Mesenteric fat pad (tissue), 1 donor: ENCODE measurements around the gene CPB2. TPM values are rescaled to one million over a fixed set of nuclear protein-coding genes. Genes with fewer than 3 reads are reported as not detected.

Experiments
- DNase-seq: peaks from one replicate; pipeline ENCODE4 v3.0.0-alpha.2; 2020; ENCODE audit warnings: low spot score
- total RNA-seq: library from RNA; stranded (reverse); fragmentation: NEBNext Ultra II Directional; extraction: Animal tissue kit (Norgen Biotek cat#: 25700); gene quantifications from one replicate; pipeline ENCODE4 v1.2.1, GENCODE V29; 2021
- donor health status: DM: yes; HTN: yes; CAD: no.

Gene CPB2
- total RNA-seq, 1 donor from 2014 or later: not detected

GRCh38 chr13:46052319-46053161 lies 52.3 kb downstream of the CPB2 start, which contains the start of gene ZC3H13:
TSS of gene ZC3H13 (minus strand) at chr13:46052746. CDS start at chr13:46045507, 7,239 bp downstream.
- peak; percentile 94 for DNase-seq

- no peak for DNase-seq
These were observed 52.9 kb downstream of the CPB2 start for GRCh38 chr13:46051968-46052318.

GRCh38 chr13:46050771-46051170 lies 54.1 kb downstream of the CPB2 start:
- no peak for DNase-seq

GRCh38 chr13:46045424-46045823 lies 59.4 kb downstream of the CPB2 start:
- DNase-seq: no peak

- no peak for DNase-seq
These were observed 61.2 kb downstream of the CPB2 start for GRCh38 chr13:46043647-46044046.

GRCh38 chr13:46041419-46041839 lies 63.4 kb downstream of the CPB2 start:
- DNase-seq: no peak

- DNase-seq: no peak
These were observed 64.1 kb downstream of the CPB2 start for GRCh38 chr13:46040763-46041162.

- DNase-seq: no peak
These were observed 65.2 kb downstream of the CPB2 start for GRCh38 chr13:46039411-46040182.

- DNase-seq: no peak
These were observed 66.5 kb downstream of the CPB2 start for GRCh38 chr13:46038296-46038695.

- no peak for DNase-seq
These were observed 69.8 kb downstream of the CPB2 start for GRCh38 chr13:46035066-46035465.

GRCh38 chr13:46032341-46032740 lies 72.5 kb downstream of the CPB2 start:
- DNase-seq: no peak

GRCh38 chr13:46031581-46032263 lies 73.1 kb downstream of the CPB2 start:
- no peak for DNase-seq

- DNase-seq: no peak
These were observed 79.7 kb downstream of the CPB2 start for GRCh38 chr13:46025157-46025556.

GRCh38 chr13:46022481-46022880 lies 82.4 kb downstream of the CPB2 start:
- DNase-seq: no peak

- DNase-seq: no peak
These were observed 88.6 kb downstream of the CPB2 start for GRCh38 chr13:46016216-46016615.

GRCh38 chr13:46015366-46015765 lies 89.5 kb downstream of the CPB2 start:
- no peak for DNase-seq

GRCh38 chr13:46012404-46012803 lies 92.4 kb downstream of the CPB2 start:
- no peak for DNase-seq

- DNase-seq: no peak
These were observed 94.7 kb downstream of the CPB2 start for GRCh38 chr13:46010148-46010547.

- DNase-seq: no peak
These were observed 96.2 kb downstream of the CPB2 start for GRCh38 chr13:46008631-46009030.

- no peak for DNase-seq
These were observed 98.0 kb downstream of the CPB2 start for GRCh38 chr13:46006688-46007452.

- DNase-seq: no peak
These were observed 100.3 kb downstream of the CPB2 start for GRCh38 chr13:46004491-46004890.
